Measurements from ENCODE around the gene KRT76.

DNA sequence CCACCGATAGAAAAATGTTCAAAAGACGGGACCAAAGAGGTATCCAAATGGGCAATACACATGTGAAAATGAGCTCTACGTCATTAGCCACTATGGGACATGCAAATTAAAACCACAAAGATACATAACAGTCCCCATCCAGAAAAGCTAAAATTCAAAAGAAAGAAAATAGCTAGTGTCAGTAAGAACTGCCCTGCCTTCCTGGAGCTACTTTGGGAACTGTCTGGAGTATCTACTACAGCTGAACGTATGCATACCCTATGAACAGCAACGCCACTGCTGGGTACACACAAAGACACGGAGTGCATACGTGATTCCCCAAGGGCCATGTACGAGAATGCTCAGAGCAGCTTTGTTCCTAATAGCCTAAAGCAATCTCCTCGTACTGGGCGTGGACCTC lies 48.0 kb downstream of the KRT76 start:
- TF ChIP-seq, protein P1, sequence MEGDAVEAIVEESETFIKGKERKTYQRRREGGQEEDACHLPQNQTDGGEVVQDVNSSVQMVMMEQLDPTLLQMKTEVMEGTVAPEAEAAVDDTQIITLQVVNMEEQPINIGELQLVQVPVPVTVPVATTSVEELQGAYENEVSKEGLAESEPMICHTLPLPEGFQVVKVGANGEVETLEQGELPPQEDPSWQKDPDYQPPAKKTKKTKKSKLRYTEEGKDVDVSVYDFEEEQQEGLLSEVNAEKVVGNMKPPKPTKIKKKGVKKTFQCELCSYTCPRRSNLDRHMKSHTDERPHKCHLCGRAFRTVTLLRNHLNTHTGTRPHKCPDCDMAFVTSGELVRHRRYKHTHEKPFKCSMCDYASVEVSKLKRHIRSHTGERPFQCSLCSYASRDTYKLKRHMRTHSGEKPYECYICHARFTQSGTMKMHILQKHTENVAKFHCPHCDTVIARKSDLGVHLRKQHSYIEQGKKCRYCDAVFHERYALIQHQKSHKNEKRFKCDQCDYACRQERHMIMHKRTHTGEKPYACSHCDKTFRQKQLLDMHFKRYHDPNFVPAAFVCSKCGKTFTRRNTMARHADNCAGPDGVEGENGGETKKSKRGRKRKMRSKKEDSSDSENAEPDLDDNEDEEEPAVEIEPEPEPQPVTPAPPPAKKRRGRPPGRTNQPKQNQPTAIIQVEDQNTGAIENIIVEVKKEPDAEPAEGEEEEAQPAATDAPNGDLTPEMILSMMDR (IDR thresholded peaks at IDR 0.05): no peak
- no peak for TF ChIP-seq POLR2A (IDR thresholded peaks at IDR 0.05)
